Stimulated activated CD4-positive, alpha-beta T cell treated with anti-CD3 and anti-CD28 coated beads, Interleukin-1b, Interleukin-23, amount 100 ng/mL, for 1 hour (primary cell): Measurements from ENCODE around the gene TAF11L3.
"Not testable (repeated sequence)": the region's sequence is repeated elsewhere in the genome, so short reads cannot be mapped to it uniquely, and the experiment has no call there.

Experiments used
- DNase-seq, 2 donors: peaks; one replicate each; pipeline ENCODE4 v3.0.0-alpha.2; 2020; ENCODE audit warnings: low read depth in 2 of 2

The TAF11L3 gene

DNA sequence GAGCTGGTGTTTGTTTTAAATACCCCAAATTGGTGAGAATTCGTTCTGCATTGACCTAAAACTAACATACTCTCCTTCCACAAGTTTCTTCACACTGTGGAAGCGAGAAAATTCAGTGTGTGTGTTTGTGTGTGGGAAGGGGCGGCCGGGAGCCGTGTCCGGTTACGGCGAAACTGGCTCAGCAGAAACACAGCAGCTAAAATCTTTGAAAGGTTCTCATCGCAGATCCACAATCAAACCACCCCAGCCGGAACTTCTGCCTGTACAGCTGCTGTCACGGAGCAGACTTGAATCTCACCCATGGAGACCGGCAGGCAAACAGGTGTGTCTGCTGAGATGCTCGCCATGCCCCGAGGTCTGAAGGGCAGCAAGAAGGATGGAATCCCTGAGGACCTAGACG is at the start of gene TAF11L3:
Gene TAF11L3, plus strand, starts transcription at position 301 of the 400 bp plus-strand sequence.
- not testable (repeated sequence) for DNase-seq

- no peak for DNase-seq
These were observed 48.1 kb upstream of the TAF11L3 start for GRCh38 chr5:17470064-17470463.

DNA sequence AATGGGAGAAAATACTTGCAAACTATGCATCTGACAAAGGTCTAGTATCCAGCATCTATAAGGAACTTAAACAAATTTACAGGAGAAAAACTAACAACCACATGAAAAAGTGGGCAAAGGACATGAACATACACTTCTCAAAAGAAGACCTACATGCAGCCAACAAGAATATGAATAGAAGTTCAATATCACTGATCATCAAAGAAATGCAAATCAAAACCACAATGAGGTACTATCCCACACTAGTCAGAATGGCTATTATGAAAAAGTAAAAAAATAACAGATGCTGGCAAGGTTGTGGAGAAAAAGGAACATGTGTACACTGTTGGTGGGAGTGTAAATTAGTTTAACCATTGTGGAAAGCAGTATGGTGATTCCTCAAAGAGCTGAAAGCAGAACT is 43.1 kb upstream of the TAF11L3 start:
- not testable (repeated sequence) for DNase-seq

- no peak for DNase-seq
These were observed 41.1 kb upstream of the TAF11L3 start for GRCh38 chr5:17477043-17477442.

- no peak for DNase-seq
These were observed 40.4 kb upstream of the TAF11L3 start for GRCh38 chr5:17477573-17478265.

DNA sequence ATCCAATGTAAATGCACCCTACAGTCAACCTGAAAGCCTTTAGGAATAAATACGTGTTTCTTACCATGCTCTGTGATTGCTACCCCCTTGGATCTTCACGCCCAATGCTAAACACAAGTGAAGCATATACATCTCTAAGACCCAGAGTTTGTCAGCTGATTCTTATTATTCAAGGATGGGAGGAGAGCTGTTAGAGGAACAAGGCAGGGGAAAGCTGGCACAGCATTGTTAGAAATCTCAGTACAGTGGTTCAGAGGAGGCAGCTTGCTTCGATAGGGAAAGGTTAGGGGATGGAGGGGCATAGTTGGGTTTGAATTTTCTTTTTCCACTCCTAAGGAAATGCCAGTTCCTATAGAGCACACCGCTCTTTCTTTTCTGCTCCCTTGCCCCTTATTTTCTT is 36.8 kb upstream of the TAF11L3 start:
- DNase-seq, result no peak

- no peak for DNase-seq
These were observed 35.4 kb upstream of the TAF11L3 start for GRCh38 chr5:17482790-17483189.

DNA sequence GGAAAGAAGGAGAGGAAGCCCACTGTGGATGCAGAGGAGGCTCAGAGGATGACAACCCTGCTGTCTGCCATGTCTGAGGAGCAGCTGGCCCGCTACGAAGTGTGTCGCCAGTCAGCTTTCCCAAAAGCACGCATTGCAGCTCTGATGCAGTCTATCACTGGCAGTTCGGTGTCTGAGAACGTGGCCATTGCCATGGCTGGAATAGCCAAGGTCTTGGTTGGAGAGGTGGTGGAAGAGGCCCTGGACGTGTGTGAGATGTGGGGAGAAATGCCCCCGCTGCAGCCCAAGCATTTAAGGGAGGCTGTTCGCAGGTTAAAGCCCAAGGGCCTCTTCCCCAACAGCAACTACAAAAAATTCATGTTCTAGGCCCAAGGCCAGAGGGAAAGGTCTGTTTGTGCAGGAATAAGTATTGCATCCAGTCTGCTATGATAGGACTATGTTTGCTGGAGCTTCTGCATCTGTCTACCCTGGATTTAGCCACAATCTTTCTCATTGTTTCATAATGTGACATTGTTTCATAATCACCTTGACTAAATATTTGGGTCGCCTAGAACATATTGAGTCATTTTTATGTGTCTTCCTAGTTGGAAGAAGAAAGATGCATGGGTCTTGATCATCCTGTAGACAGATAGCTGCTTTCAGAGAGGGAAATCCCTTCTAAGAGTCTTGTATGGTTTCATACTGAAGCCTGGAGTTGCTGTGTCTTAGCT is 31.5 kb upstream of the TAF11L3 start:
- DNase-seq, result not testable (repeated sequence)

DNA sequence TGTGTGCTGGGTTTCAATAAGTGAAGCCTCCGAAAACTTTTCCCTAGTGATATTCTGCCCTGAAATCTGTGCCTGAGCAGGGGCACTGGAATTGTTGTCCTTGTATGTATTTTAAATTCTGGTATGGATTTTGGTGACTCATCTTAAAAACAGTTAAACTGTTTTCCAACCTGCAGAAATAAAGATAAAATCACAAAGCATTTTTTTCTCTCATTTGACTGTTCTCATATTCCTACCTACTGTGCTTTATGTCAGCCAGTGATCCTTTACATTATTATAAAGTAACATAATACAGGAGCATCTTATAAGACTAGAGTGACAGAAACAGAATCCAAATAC is 31.0 kb upstream of the TAF11L3 start:
- DNase-seq, result no peak

DNA sequence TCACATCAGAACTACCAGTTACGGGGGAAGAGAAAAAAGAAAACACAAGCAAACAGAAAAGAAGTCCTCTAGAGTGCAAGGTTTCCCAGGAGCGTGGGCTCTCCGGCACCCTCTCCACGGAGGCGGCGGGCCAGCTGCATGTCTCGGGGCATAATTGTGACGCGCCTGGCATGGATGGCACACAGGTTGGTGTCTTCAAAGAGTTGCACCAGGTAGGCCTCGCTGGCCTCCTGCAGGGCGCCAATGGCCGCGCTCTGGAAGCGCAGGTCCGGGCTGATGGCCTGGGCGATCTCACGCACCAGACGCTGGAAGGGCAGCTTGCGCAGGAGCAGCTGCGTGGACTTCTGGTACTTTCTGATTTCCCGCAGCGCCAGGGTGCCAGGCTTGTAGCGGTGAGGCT is 26.9 kb upstream of the TAF11L3 start:
- DNase-seq, result not testable (repeated sequence)

DNA sequence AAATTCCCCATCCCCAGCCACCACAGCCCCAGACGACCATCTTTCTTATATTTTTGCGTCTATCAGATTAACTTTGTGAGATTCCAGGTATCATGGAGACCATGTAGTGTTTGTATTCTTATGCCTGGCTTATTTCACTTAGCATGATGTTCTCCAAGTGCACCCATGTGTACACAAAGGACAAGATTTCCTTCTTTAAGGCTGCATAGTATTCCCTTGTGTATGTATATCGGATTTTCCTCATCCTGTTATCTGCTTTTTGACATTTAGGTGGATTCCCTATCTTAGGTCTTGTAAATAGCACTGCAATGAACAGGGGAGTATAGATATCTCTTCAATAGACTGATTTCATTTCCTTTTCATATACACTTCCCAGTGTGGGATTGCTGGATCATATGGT is 25.4 kb upstream of the TAF11L3 start:
- no peak for DNase-seq

DNA sequence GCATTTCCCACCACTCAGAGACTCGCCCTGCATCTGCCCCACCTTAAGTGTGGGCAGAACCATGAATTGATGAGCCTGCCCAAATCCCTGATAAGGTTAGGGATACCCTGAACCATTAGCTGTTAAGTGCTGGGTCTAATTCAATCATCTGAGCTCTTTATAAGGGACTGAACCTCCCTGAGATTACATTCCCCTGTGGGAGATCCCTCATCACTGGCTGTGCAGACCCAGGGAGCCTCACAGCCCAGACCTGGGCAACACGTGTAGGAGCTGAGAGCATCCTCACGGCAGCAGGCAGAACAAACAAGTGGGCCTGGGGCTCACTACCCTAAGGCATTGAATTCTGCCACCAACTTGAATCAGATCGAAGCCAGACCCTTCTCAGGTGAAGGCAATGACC is 20.7 kb upstream of the TAF11L3 start:
- no peak for DNase-seq

DNA sequence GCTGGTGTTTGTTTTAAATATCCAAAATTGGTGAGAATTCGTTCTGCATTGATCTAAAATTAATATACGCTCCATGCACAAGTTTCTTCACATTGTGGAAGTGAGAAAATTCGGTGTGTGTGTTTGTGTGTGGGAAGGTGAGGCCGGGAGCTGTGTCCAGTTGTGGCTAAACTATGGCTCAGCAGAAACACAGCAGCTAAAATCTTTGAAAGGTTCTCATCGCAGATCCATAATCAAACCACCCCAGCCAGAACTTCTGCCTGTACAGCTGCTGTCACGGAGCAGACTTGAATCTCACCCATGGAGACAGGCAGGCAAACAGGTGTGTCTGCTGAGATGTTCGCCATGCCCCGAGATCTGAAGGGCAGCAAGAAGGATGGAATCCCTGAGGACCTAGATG is 20.2 kb upstream of the TAF11L3 start, which contains the start of gene TAF11L2:
Gene TAF11L2, plus strand, starts transcription at position 301 of the 400 bp plus-strand sequence.
- not testable (repeated sequence) for DNase-seq

DNA sequence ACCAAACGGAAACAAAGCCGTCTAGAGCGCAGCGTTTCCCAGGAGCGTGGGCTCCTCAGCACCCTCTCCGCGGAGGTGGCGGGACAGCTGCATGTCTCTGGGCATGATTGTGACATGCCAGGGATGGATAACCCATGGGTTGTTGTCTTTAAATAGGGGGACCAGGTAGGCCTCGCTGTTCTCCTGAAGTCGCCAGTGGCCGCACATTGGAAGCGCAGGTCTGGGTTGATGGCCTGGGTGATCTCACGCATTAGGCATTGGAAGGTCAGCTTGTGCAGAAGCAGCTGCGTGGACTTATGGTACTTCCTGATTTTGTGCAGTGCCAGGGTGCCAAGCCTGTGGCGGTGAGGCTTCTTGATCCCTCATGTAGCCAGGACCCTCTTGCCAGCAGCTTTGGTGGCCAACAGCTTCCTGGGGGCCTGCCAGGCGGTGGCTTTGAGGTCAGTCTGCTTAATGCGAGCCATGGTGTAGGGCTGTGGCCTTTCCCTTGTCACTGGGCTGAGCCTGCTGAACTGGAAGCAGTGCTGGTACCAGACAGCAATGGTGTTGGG is 6.3 kb upstream of the TAF11L3 start:
- DNase-seq, result no peak

- DNase-seq, result not testable (repeated sequence)
These were observed 641 bp upstream of the TAF11L3 start for GRCh38 chr5:17517526-17517925.

- DNase-seq, result not testable (repeated sequence)
These were observed 1.3 kb downstream of the TAF11L3 start for GRCh38 chr5:17519508-17519907.

GRCh38 chr5:17521501-17521900 is 3.3 kb downstream of the TAF11L3 start, which contains the start of gene TAF11L4:
TSS of gene TAF11L4 (plus strand) at chr5:17521801.
- not testable (repeated sequence) for DNase-seq

- not testable (repeated sequence) for DNase-seq
These were observed 6.8 kb downstream of the TAF11L3 start, which contains the start of gene TAF11L5 for GRCh38 chr5:17524935-17525334. TSS of gene TAF11L5 (plus strand) at chr5:17525235.

GRCh38 chr5:17526504-17526903 is 8.3 kb downstream of the TAF11L3 start:
- not testable (repeated sequence) for DNase-seq

GRCh38 chr5:17528369-17528768 is 10.2 kb downstream of the TAF11L3 start, which contains the start of gene TAF11L6:
TSS of gene TAF11L6 (plus strand) at chr5:17528669.
- not testable (repeated sequence) for DNase-seq
